ENCODE measurements around the gene LARGE1. TPM values are rescaled to one million over a fixed set of nuclear protein-coding genes. Genes with fewer than 3 reads are reported as not detected.

LARGE1 gene
- total RNA-seq, 1 donor from 2014 or later = 81.6 TPM

- DNase-seq (ENCODE audit: low spot score) = no peak
Observed at GRCh38 chr22:33326540-33327295, 593.6 kb downstream of the LARGE1 start.

GRCh38 chr22:33325232-33326004 lies 594.9 kb downstream of the LARGE1 start:
- no peak for DNase-seq (ENCODE audit: low spot score)

- DNase-seq (ENCODE audit: low spot score) = no peak
Observed at GRCh38 chr22:33324228-33324627, 596.0 kb downstream of the LARGE1 start.

GRCh38 chr22:33321466-33321865 lies 598.8 kb downstream of the LARGE1 start:
- DNase-seq (ENCODE audit: low spot score) = no peak

GRCh38 chr22:33315954-33316353 lies 604.3 kb downstream of the LARGE1 start:
- no peak for DNase-seq (ENCODE audit: low spot score)

GRCh38 chr22:33315117-33315516 lies 605.2 kb downstream of the LARGE1 start:
- no peak for DNase-seq (ENCODE audit: low spot score)

GRCh38 chr22:33314316-33314715 lies 606.0 kb downstream of the LARGE1 start:
- no peak for DNase-seq (ENCODE audit: low spot score)

GRCh38 chr22:33303099-33303498 lies 617.2 kb downstream of the LARGE1 start:
- DNase-seq (ENCODE audit: low spot score) = no peak

- DNase-seq (ENCODE audit: low spot score) = no peak
Observed at GRCh38 chr22:33302549-33302948, 617.7 kb downstream of the LARGE1 start.

GRCh38 chr22:33302049-33302545 lies 618.2 kb downstream of the LARGE1 start:
- peak; percentile 82 for DNase-seq (ENCODE audit: low spot score)

- no peak for DNase-seq (ENCODE audit: low spot score)
Observed at GRCh38 chr22:33300165-33300564, 620.1 kb downstream of the LARGE1 start.

GRCh38 chr22:33299245-33299956 lies 620.9 kb downstream of the LARGE1 start:
- no peak for DNase-seq (ENCODE audit: low spot score)

- DNase-seq (ENCODE audit: low spot score) = no peak
Observed at GRCh38 chr22:33296941-33297340, 623.3 kb downstream of the LARGE1 start.

- DNase-seq (ENCODE audit: low spot score) = no peak
Observed at GRCh38 chr22:33288078-33288477, 632.2 kb downstream of the LARGE1 start.

GRCh38 chr22:33275073-33275443 lies 645.2 kb downstream of the LARGE1 start:
- DNase-seq (ENCODE audit: low spot score) = no peak

- no peak for DNase-seq (ENCODE audit: low spot score)
Observed at GRCh38 chr22:33274214-33275072, 645.8 kb downstream of the LARGE1 start.

- DNase-seq (ENCODE audit: low spot score) = no peak
Observed at GRCh38 chr22:33272871-33273270, 647.4 kb downstream of the LARGE1 start.

GRCh38 chr22:33272180-33272579 lies 648.1 kb downstream of the LARGE1 start:
- no peak for DNase-seq (ENCODE audit: low spot score)

- peak; percentile 57 for DNase-seq (ENCODE audit: low spot score)
Observed at GRCh38 chr22:33271390-33272161, 648.7 kb downstream of the LARGE1 start.

- no peak for DNase-seq (ENCODE audit: low spot score)
Observed at GRCh38 chr22:33270596-33270995, 649.7 kb downstream of the LARGE1 start.

GRCh38 chr22:33261699-33262098 lies 658.6 kb downstream of the LARGE1 start:
- DNase-seq (ENCODE audit: low spot score) = no peak

Data from ureter (tissue), 1 donor.